Mammary microvascular endothelial cell (primary cell): Measurements from ENCODE around the gene SRPX. TPM values are rescaled to one million over a fixed set of nuclear protein-coding genes. Genes with fewer than 3 reads are reported as not detected.

ENCODE experiments used
- total RNA-seq: library from RNA; depleted of rRNA; stranded (reverse); fragments of >200 nt; gene quantifications from 2 replicates; pipeline ENCODE4 v1.2.3, GENCODE V29; 2015

Gene SRPX, protein sequence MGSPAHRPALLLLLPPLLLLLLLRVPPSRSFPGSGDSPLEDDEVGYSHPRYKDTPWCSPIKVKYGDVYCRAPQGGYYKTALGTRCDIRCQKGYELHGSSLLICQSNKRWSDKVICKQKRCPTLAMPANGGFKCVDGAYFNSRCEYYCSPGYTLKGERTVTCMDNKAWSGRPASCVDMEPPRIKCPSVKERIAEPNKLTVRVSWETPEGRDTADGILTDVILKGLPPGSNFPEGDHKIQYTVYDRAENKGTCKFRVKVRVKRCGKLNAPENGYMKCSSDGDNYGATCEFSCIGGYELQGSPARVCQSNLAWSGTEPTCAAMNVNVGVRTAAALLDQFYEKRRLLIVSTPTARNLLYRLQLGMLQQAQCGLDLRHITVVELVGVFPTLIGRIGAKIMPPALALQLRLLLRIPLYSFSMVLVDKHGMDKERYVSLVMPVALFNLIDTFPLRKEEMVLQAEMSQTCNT
- 164 and 174 TPM in 2 replicates for total RNA-seq

DNA sequence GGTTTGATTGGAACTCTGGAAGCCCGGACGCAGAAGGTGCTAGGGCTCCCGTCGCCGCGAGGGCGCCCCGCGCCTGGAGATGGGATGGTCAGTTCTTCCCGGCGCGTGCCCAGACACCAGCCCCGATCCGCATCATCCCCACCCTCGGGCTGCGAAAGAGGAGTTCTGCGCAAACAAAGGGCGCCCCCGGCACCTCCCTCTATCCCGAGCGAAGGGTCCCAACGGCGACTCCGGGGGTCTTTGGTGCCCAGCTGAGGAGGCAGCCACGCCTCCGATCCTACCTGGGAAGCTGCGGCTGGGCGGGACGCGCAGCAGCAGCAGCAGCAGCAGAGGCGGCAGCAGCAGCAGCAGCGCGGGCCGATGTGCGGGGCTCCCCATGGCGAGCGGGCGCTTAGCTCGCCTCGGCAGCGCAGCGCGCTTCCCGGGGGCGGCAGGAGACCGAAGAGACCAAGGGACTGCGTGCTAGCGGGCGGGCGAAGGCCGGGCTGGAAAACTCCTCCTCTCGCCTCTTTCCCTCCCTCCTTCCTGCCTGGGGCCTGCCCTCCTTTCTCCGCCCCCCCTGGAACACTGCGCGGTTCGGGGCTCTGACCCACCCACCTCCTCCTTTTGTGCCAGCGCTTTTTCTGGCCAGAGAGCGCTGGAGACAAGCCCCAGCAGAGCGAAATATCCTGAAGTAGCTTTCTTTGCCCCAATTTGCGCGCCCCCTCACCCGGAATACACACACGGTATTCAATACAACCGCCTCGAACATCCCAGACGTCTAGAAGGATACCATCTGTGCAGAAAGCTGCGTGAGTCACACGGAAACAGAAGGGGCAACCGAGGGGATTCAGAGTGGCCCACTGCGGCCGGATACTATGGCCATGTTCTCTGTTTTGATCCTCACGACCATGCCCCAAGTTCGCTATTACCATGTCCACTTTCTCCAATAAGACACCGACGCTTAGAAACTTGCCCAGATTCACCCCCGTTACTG is at the start of gene SRPX:
Gene SRPX (minus strand): TSS at position 457 of the 976 bp plus-strand sequence. CDS start 79 bp downstream, at position 378.

Other genes starting within 250 kb of the SRPX start
- 0.05 and 0.13 TPM in 2 replicates for gene SYTL5, start 214.3 kb downstream of the SRPX start, total RNA-seq
- gene RPGR, start 106.6 kb upstream of the SRPX start, total RNA-seq = 11.9 and 13.5 TPM in 2 replicates
- gene OTC, start 131.7 kb upstream of the SRPX start, total RNA-seq = not detected in 2 replicates